GM21737 (cell line): ENCODE data around the gene ABCC2.
"Not testable (repeated sequence)": the region's sequence is repeated elsewhere in the genome, so short reads cannot be mapped to it uniquely, and the experiment has no call there.

Source experiments
- ATAC-seq: cut with Tn5 transposase; IDR thresholded peaks from one replicate; pipeline ENCODE4 v1.9.1; 2021; ENCODE audit warnings: mild to moderate bottlenecking, moderate library complexity; ENCODE audit not compliant: unreplicated experiment

Gene ABCC2

GRCh38 chr10:99807786-99808185, 25.3 kb downstream of the ABCC2 start:
- no peak for ATAC-seq

GRCh38 chr10:99808270-99808669, 25.8 kb downstream of the ABCC2 start:
- no peak for ATAC-seq

DNA sequence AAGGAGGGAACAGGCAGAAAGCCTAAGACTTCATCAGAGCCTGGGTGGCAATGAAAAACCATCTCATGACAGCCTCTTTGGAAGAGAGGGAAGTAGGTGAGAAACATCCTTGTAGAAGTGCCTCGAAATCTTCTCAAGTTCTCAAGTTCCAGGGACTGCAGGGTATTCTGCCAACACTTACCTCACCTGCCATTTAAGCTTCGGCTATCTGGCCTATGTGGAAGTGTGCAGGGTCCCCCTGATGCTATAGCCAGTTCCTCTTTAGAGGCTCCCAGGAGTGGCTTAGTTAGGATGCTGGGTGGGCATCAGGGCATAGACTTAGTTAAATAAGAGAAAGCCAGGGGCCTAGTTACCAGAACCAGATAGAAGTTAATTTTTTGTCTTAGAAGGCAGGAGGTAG, 27.0 kb downstream of the ABCC2 start:
- ATAC-seq = no peak

GRCh38 chr10:99809931-99810615, 27.6 kb downstream of the ABCC2 start:
- no peak for ATAC-seq

- no peak for ATAC-seq
Observed at GRCh38 chr10:99812177-99812576, 29.7 kb downstream of the ABCC2 start.

GRCh38 chr10:99814143-99814542, 31.7 kb downstream of the ABCC2 start:
- ATAC-seq = no peak

GRCh38 chr10:99815621-99816020, 33.2 kb downstream of the ABCC2 start:
- ATAC-seq = no peak

DNA sequence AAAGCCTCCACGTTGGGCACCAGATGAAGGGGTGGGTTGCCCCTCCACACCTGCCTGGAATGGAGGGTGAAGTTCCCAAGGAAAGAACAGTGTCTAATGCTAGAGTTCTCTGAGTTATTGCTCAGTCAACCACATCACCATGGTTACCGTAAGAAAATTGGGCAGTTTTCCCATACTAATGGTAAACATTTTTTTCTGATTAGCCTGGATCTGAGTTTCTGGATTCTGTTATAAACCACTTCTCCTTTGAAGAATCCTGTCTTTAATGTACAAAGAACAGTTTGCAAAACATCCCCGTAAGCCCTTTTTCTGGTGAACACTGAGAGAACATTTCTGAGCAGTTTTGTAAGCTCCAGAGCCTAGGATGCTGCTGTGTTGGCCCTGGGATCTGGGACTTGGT, 45.5 kb downstream of the ABCC2 start:
- ATAC-seq = no peak

GRCh38 chr10:99828464-99828863, 46.0 kb downstream of the ABCC2 start:
- no peak for ATAC-seq

DNA sequence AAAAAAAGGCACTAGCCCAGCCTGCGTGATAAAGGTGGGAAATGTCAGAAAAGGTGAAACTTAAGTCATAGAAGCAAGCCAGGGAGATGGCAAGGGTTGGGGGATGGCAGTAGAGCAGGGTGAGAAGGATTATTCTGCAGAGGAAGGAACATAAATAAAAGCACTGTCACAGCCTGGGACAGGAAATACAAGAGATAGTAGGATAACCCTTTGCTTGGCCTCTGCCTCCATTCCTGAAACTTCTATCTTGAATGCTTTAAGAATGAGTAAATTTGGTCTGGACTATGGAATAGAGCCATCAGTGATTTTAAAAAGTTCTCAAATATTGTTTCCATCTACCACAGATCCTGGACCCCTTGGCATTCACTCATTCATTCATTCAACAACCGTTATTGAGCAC, 50.0 kb downstream of the ABCC2 start:
- ATAC-seq = no peak

GRCh38 chr10:99834410-99834809, 52.0 kb downstream of the ABCC2 start:
- ATAC-seq = no peak

GRCh38 chr10:99835947-99836346, 53.5 kb downstream of the ABCC2 start:
- no peak for ATAC-seq

DNA sequence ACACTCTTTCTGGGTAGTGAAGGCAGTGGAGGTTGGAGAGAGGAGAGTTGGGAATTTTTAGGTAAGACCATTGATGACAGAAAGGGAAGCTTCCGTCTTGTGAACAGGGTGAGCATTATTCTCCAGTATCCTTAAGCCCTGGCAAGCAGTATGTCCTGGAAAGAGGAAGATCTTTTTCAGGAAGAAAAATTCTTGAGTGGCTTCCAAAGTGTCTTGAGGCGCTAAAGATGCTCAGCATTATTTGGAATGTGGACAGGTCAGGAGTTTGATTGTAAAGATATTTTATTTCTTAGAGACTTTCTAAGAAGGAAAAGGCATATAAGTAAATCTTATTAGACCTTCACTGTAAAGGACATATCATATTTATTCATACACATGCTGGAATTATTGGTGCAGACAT, 54.3 kb downstream of the ABCC2 start:
- no peak for ATAC-seq

DNA sequence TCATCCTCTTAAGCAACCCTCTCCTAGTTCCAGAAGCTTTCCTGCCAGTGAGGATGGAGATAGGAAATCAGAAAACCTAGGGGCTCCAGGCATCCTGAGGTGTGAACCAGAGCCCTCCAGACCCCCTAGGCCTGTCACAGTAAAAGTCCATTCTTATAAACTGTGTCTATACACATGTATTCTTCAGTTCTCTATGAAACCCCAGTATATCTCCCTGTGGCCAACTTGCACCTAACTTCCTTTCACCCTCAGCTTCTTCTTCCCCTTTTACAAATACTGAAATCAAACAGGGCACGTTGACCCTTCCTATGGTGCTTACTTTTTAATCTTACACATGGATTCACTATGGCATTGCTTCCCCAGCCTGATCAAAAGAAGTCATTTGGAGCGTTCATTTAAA, 58.4 kb downstream of the ABCC2 start:
- ATAC-seq = not testable (repeated sequence)

DNA sequence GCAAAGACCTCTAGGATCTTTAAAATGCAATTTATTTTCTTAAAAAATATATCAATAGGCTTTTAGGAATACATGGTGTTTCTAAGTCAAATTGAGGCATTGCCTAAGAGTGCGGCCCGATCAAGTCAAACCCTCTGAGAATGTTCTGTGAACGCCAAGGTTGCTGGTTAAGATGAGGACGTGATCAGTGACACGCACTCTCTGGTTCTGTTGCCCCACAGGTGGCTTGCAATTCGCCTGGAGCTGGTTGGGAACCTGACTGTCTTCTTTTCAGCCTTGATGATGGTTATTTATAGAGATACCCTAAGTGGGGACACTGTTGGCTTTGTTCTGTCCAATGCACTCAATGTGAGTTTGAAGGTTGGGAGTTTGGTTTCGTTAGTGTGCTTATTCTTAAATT, 59.3 kb downstream of the ABCC2 start:
- no peak for ATAC-seq

GRCh38 chr10:99843310-99843709, 60.9 kb downstream of the ABCC2 start:
- ATAC-seq = no peak

GRCh38 chr10:99844433-99844955, 62.1 kb downstream of the ABCC2 start:
- no peak for ATAC-seq

DNA sequence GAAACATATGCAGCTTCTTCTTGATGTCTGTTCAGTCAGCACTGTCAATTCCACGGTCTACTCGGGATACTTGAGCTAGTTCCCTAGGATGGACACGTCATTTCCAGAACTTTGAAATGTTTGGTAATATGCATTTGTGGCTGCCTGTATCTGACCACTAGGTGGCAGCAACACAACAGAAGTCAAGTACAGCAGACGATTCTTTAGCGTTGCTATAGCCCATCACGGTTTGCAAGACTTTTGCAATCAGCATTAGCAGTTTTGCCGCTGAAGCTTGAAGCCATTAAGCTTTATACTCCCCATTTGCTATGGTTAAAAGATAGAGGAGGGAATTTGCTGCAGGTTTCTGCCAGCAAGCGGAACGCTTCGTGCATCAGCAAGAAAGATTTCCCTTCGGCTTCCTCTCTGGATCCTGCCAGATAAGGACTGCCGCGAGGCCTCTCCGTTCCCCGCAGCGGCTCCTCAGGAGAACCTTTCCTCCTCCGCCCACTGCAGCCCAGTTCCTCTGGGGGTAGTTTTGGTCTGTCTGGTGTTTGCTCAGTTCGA, 63.5 kb downstream of the ABCC2 start:
- peak; percentile 65 for ATAC-seq

DNA sequence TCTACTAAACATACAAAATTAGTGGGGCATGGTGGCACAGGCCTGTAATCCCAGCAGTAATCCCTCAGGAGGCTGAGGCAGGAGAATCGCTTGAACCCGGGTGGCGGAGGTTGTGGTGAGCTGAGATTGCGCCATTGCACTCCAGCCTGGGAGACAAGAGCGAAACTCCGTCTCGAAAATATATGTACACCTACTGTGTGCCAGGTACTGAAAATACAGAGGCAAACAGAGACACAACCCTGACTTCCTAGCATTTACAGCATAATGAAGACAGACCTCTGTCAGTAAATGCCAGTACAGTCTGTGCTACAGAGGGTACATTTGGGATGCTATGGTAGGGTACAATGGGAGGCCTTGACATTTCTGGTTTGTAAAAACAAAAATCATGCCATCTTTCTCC, 66.6 kb downstream of the ABCC2 start:
- no peak for ATAC-seq

- ATAC-seq = no peak
Observed at GRCh38 chr10:99849536-99849935, 67.1 kb downstream of the ABCC2 start.

GRCh38 chr10:99850021-99850766, 67.8 kb downstream of the ABCC2 start:
- ATAC-seq = no peak

DNA sequence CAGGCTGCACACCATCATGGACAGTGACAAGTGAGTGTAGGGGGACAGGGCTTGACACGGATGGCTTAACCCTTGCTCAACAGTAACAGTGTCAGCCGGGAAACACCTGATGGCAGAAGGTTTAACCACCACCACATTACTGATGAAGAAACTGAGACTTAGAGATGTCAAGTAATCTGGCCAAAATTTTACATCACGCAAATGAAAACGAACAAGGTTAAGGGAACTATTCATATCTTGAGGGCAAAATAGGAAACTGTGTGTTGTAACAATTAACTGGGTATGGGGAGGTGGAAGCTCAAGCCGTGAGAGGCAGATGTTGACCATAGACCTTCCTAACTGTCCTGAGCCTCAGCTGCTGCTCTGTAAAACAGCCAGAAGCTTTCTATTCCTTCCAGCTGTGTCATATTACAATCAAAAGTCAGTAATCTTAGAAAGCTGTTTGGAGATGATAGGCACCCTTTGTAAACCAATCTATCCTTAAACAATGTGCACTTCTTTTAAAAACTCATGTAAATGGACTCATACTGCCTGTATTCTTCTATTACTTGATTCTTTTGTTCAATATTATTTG, 68.4 kb downstream of the ABCC2 start:
- no peak for ATAC-seq
